H1 (cell line): ENCODE measurements around the gene CRTC1. TPM values are rescaled to one million over a fixed set of nuclear protein-coding genes. Genes with fewer than 3 reads are reported as not detected.

ENCODE experiments used
- CTCF ChIA-PET: fragments of 300-600 bp; sonication (Branson Sonifier 250); formaldehyde crosslinking; loops from one replicate; lab custom pipeline; 2021; ENCODE audit not compliant: partially characterized antibody; lab: Charles Lee
- POLR2A ChIA-PET: fragments of 300-600 bp; sonication (Branson Sonifier 250); formaldehyde crosslinking; loops from one replicate; lab custom pipeline; 2021; ENCODE audit warnings: inconsistent platforms; ENCODE audit not compliant: partially characterized antibody; lab: Charles Lee
- DNase-seq, 2 experiments: peaks; one replicate each; pipeline versions ENCODE4 v3.0.0 to v3.0.0-alpha.2; 2010 to 2022; ENCODE audit warnings: low spot score in 2 of 2, low read depth in 1 of 2, mixed read lengths in 1 of 2
- FAIRE-seq: peaks from 2 replicates; lab custom pipeline; 2011; peaks lifted over from hg19 to GRCh38; lab: Jason Lieb, UNC
- H2AFZ ChIP-seq: 2 replicates; pipeline ENCODE4 v1.8.1; 2012; ENCODE audit warnings: low read length, inconsistent platforms
- H2AK5ac ChIP-seq: 2 replicates; pipeline ENCODE4 v1.6.1; 2013; ENCODE audit warnings: low read depth, low read length
- H2BK120ac ChIP-seq: replicated peaks from 2 replicates; pipeline ENCODE3; 2013; ENCODE audit warnings: low read depth, low read length, inconsistent platforms
- H2BK12ac ChIP-seq: 2 replicates; pipeline ENCODE4 v1.6.1; 2013; ENCODE audit warnings: low read depth, low read length
- H2BK15ac ChIP-seq: 2 replicates; pipeline ENCODE4 v1.6.1; 2013; ENCODE audit warnings: low read length
- H2BK20ac ChIP-seq: 2 replicates; pipeline ENCODE4 v1.6.1; 2013; ENCODE audit warnings: low read length
- H2BK5ac ChIP-seq: 2 replicates; pipeline ENCODE4 v1.6.1; 2013; ENCODE audit warnings: low read depth, low read length
- H3K14ac ChIP-seq: 2 replicates; pipeline ENCODE4 v1.6.1; 2013; ENCODE audit warnings: inconsistent platforms; ENCODE audit not compliant: insufficient read length
- H3K18ac ChIP-seq: 2 replicates; pipeline ENCODE4 v1.6.1; 2013; ENCODE audit warnings: low read length; ENCODE audit errors: extremely low read depth
- H3K23ac ChIP-seq: 2 replicates; pipeline ENCODE4 v1.6.1; 2013; ENCODE audit warnings: inconsistent platforms; ENCODE audit not compliant: insufficient read length
- H3K23me2 ChIP-seq: 2 replicates; pipeline ENCODE4 v1.6.1; 2013; ENCODE audit warnings: low read depth, low read length
- H3K27ac ChIP-seq: 2 replicates; pipeline ENCODE4 v1.6.1; 2011; ENCODE audit warnings: low read depth, low read length, inconsistent platforms
- H3K27me3 ChIP-seq, 4 experiments: replicated peaks in 1 of 4; 1 replicate in 1 of 4; 2 replicates in 3 of 4; pipeline versions ENCODE4 v1.6.1 to v1.8.1; 2011 to 2013; ENCODE audit warnings: low read length in 3 of 4, mild to moderate bottlenecking in 3 of 4, inconsistent platforms in 2 of 4, mixed read lengths in 2 of 4, moderate library complexity in 1 of 4; ENCODE audit not compliant: control insufficient read depth in 3 of 4, insufficient read depth in 3 of 4; ENCODE audit errors: extremely low read depth in 1 of 4
- H3K36me3 ChIP-seq, 4 experiments: 2 replicates each; pipeline versions ENCODE4 v1.6.1 to v1.8.1; 2011 to 2013; ENCODE audit warnings: mild to moderate bottlenecking in 4 of 4, low read length in 3 of 4, moderate library complexity in 2 of 4, control low read depth in 1 of 4, inconsistent platforms in 1 of 4; ENCODE audit not compliant: insufficient read depth in 4 of 4, control insufficient read depth in 2 of 4
- H3K4ac ChIP-seq: replicated peaks from 2 replicates; pipeline ENCODE3; 2013; ENCODE audit warnings: low read length, low read depth, mixed read lengths, inconsistent platforms; ENCODE audit not compliant: insufficient read length
- H3K4me1 ChIP-seq, 4 experiments: replicated peaks in 1 of 4; 1 replicate in 1 of 4; 2 replicates in 3 of 4; pipeline versions ENCODE4 v1.6.1 to v1.8.1; 2011 to 2013; ENCODE audit warnings: low read length in 3 of 4, inconsistent platforms in 2 of 4, mixed read lengths in 1 of 4; ENCODE audit not compliant: insufficient read depth in 4 of 4, control insufficient read depth in 3 of 4
- H3K4me2 ChIP-seq, 2 experiments: 2 replicates each; pipeline versions ENCODE4 v1.6.1 to v1.8.1; 2011 to 2013; ENCODE audit warnings: low read depth in 2 of 2, low read length in 2 of 2, control low read depth in 1 of 2, inconsistent platforms in 1 of 2, mild to moderate bottlenecking in 1 of 2; ENCODE audit not compliant: insufficient read depth in 1 of 2
- H3K4me3 ChIP-seq, 4 experiments: fragments of 200-600, 300-600 bp in 1 of 4; sonication (generic), shearing (Covaris generic), sonication (Bioruptor Twin) in 1 of 4; 2 replicates each; pipeline versions ENCODE4 v1.5.1 to v1.8.1; 2011 to 2016; ENCODE audit warnings: low read length in 4 of 4, low read depth in 3 of 4, control low read depth in 2 of 4, inconsistent platforms in 2 of 4, mild to moderate bottlenecking in 2 of 4, mixed read lengths in 1 of 4, moderate library complexity in 1 of 4; ENCODE audit not compliant: insufficient read depth in 2 of 4; ENCODE audit errors: extremely low read depth in 1 of 4
- H3K56ac ChIP-seq: replicated peaks from 2 replicates; pipeline ENCODE3; 2013; ENCODE audit warnings: low read depth, mild to moderate bottlenecking, mixed read lengths, low read length, inconsistent platforms; ENCODE audit not compliant: insufficient read length
- H3K79me1 ChIP-seq: 2 replicates; pipeline ENCODE4 v1.6.1; 2013; ENCODE audit warnings: low read depth, low read length, control low read depth
- H3K79me2 ChIP-seq, 2 experiments: 2 replicates each; pipeline versions ENCODE4 v1.6.1 to v1.8.1; 2012 to 2013; ENCODE audit warnings: low read length in 2 of 2, mild to moderate bottlenecking in 2 of 2, inconsistent platforms in 1 of 2; ENCODE audit not compliant: insufficient read depth in 2 of 2, control insufficient read depth in 1 of 2
- H3K9ac ChIP-seq, 4 experiments: replicated peaks in 1 of 4; 1 replicate in 1 of 4; 2 replicates in 3 of 4; pipeline versions ENCODE4 v1.6.1 to v1.8.1; 2011 to 2013; ENCODE audit warnings: low read depth in 3 of 4, low read length in 3 of 4, control low read depth in 2 of 4, mild to moderate bottlenecking in 2 of 4, moderate library complexity in 2 of 4, inconsistent platforms in 1 of 4; ENCODE audit errors: extremely low read depth in 1 of 4
- H3K9me3 ChIP-seq, 2 experiments: 2 replicates each; pipeline versions ENCODE4 v1.6.1 to v1.8.1; 2012 to 2013; ENCODE audit warnings: mild to moderate bottlenecking in 2 of 2, moderate library complexity in 2 of 2, control low read depth in 1 of 2, inconsistent platforms in 1 of 2, low read depth in 1 of 2, low read length in 1 of 2, mixed read lengths in 1 of 2; ENCODE audit not compliant: insufficient read depth in 2 of 2
- H4K20me1 ChIP-seq, 2 experiments: replicated peaks in 1 of 2; 2 replicates each; pipeline versions ENCODE3 to v1.8.1; 2011 to 2013; ENCODE audit warnings: inconsistent platforms in 2 of 2, low read length in 2 of 2, mild to moderate bottlenecking in 1 of 2; ENCODE audit not compliant: insufficient read depth in 2 of 2, control insufficient read depth in 1 of 2
- H4K5ac ChIP-seq: 2 replicates; pipeline ENCODE4 v1.6.1; 2013; ENCODE audit warnings: low read length, low read depth, mixed read lengths, inconsistent platforms; ENCODE audit not compliant: insufficient read length
- H4K8ac ChIP-seq: 2 replicates; pipeline ENCODE4 v1.8.0; 2013; ENCODE audit warnings: mild to moderate bottlenecking, moderate library complexity, low read length, inconsistent platforms; ENCODE audit not compliant: insufficient read depth; ENCODE audit errors: extremely low read depth
- H4K91ac ChIP-seq: replicated peaks from 2 replicates; pipeline ENCODE3; 2013; ENCODE audit warnings: low read length, mixed read lengths, inconsistent platforms; ENCODE audit not compliant: insufficient read length
- ATF3 ChIP-seq: IDR thresholded peaks from 2 replicates; pipeline ENCODE4 v1.6.1; 2011; ENCODE audit warnings: low read depth, mild to moderate bottlenecking, low read length; ENCODE audit not compliant: insufficient read depth
- FOSL1 ChIP-seq: IDR thresholded peaks from 2 replicates; pipeline ENCODE4 v1.6.1; 2011; ENCODE audit warnings: mild to moderate bottlenecking, low read depth, low read length, moderate library complexity; ENCODE audit not compliant: insufficient read depth
- HDAC6 ChIP-seq: IDR thresholded peaks from one replicate; pipeline ENCODE4 v1.7.1; 2012; ENCODE audit warnings: low read depth, mild to moderate bottlenecking, inconsistent platforms, low read length, moderate library complexity
- SAP30 ChIP-seq: fragments of 300-600 bp; sonication (generic); IDR thresholded peaks from 2 replicates; pipeline ENCODE4 v1.7.1; 2012; ENCODE audit warnings: low read length, moderate library complexity, mild to moderate bottlenecking, inconsistent platforms; ENCODE audit not compliant: insufficient read depth, insufficient replicate concordance
- TAF7 ChIP-seq: optimal IDR thresholded peaks from 2 replicates; pipeline ENCODE3; 2011; ENCODE audit warnings: low read depth, mild to moderate bottlenecking, inconsistent platforms, low read length, moderate library complexity, borderline replicate concordance
- WGBS, 2 experiments: shearing (Covaris generic) in 1 of 2; methylation state at CpG; one replicate each; pipeline versions ENCODE4 v1.1.6 to v1.1.7; 2013 to 2015; ENCODE audit warnings: low lambda C conversion rate in 2 of 2, mixed read lengths in 2 of 2, inconsistent platforms in 1 of 2, low coverage in 1 of 2, missing lambda C conversion rate in 1 of 2; ENCODE audit not compliant: insufficient replicate concordance in 2 of 2, insufficient coverage in 1 of 2, insufficient read length in 1 of 2; ENCODE audit errors: extremely low coverage in 1 of 2, missing lambda C conversion rate in 1 of 2; 5-methylcytosine and 5-hydroxymethylcytosine counted together
- polyA plus RNA-seq, 7 experiments: library from polyadenylated mRNA; depleted of rRNA in 3 of 7; stranded (reverse) in 5 of 7; unstranded in 2 of 7; fragments of >200 nt in 5 of 7; fragments of 200-250 nt in 2 of 7; gene quantifications; 1 replicate in 5 of 7; 2 replicates in 1 of 7; 4 replicates in 1 of 7; pipeline versions ENCODE4 v1.2.1 to v1.2.3, GENCODE V29; 2011 to 2013; ENCODE audit warnings: missing spikeins in 2 of 7, mixed read lengths in 2 of 7
- total RNA-seq: library from RNA; stranded (reverse); fragmentation: NEBNext Ultra II Directional; extraction: Animal tissue kit (Norgen Biotek cat#: 25700); gene quantifications from 2 replicates; pipeline ENCODE4 v1.2.1, GENCODE V29; 2021

The CRTC1 gene
- total and polyA plus RNA-seq, 2 of the 8 experiments (the other 6 are each of a cell fraction or from before 2014, with no cell fraction given) = 2.9 to 8.5 TPM

GRCh38 chr19:18765224-18765623 is 81.7 kb downstream of the CRTC1 start:
- WGBS, 2 experiments = 78% methylated on average over 8 of the region's 8 CpGs; no CpG with 5 or more reads in 1 of the 2 experiments
- FAIRE-seq = no peak
- no peak overlapping the region for H3K4me2 ChIP-seq

More at GRCh38 chr19:18765224-18765623, 81.7 kb downstream of the CRTC1 start:
- no peak for DNase-seq
- no peak overlapping the region for H3K14ac ChIP-seq
- H3K4ac ChIP-seq = no peak overlapping the region
- H4K8ac ChIP-seq = no peak overlapping the region
- H3K79me2 ChIP-seq = no peaks in the 10 kb centered on the region
- no peaks in the 10 kb centered on the region for H3K9me3 ChIP-seq
- no peak overlapping the region for H3K18ac ChIP-seq
- no peak overlapping the region for H2BK5ac ChIP-seq
- no peak overlapping the region for H3K56ac ChIP-seq
- POLR2A ChIA-PET = interaction anchor here (0.8 to 2.6 kb wide), 3 partner anchors 8 to 134 kb away, joined by 4 to 11 read pairs (median 5); no protein-coding TSS in a partner anchor
- H3K79me1 ChIP-seq = no peaks in the 10 kb centered on the region
- no peak overlapping the region for H4K91ac ChIP-seq
- no peak overlapping the region for H2BK120ac ChIP-seq
- H3K27ac ChIP-seq = no peak overlapping the region
- no peak overlapping the region for H3K23ac ChIP-seq
- peaks cover 2 to 31% (median 25%) of the 10 kb centered on the region in 4 experiments; a peak in 5 of 7 replicates for H3K27me3 ChIP-seq
- no peak overlapping the region for H2AFZ ChIP-seq
- H2AK5ac ChIP-seq = no peak overlapping the region
- H3K9ac ChIP-seq = no peak overlapping the region
- H2BK12ac ChIP-seq = no peak overlapping the region
- H4K5ac ChIP-seq = no peak overlapping the region
- no peak for TF ChIP-seq ATF3
- TF ChIP-seq HDAC6 = no peak
- TF ChIP-seq FOSL1 = no peak
- TF ChIP-seq TAF7 = no peak
- no peak for TF ChIP-seq SAP30
- CTCF ChIA-PET = interaction anchor here (0.6 to 4.9 kb wide), 6 partner anchors 10 to 134 kb away, joined by 3 to 26 read pairs (median 3); no protein-coding TSS in a partner anchor
- no peak overlapping the region for H2BK20ac ChIP-seq
- no peaks in the 10 kb centered on the region for H3K36me3 ChIP-seq
- no peak overlapping the region for H2BK15ac ChIP-seq
- peaks cover 0 to 11% (median 4%) of the 10 kb centered on the region in 4 experiments; a peak in 3 of 7 replicates for H3K4me1 ChIP-seq
- peaks cover 3 to 18% of the 10 kb centered on the region in 2 experiments for H4K20me1 ChIP-seq
- H3K23me2 ChIP-seq = no peaks in the 10 kb centered on the region; the same call in 1 of the 2 replicates
- H3K4me3 ChIP-seq = no peak overlapping the region
